B cell (primary cell): ENCODE data around the gene CCDC88B. TPM values are rescaled to one million over a fixed set of nuclear protein-coding genes. Genes with fewer than 3 reads are reported as not detected.

Experiments
- ATAC-seq: fragments of 200-7000 bp; cut with Tn5 transposase; one replicate; pipeline ENCODE4 v1.10.0; 2021; ENCODE audit warnings: low read depth, mild to moderate bottlenecking, moderate number of reproducible peaks, moderate library complexity
- CTCF ChIA-PET: fragments of 350-600 bp; sonication (Branson Sonifier 250); formaldehyde crosslinking; loops from one replicate; lab custom pipeline; 2021; ENCODE audit warnings: antibody characterized with exemption, inconsistent platforms; lab: Charles Lee
- POLR2A ChIA-PET: fragments of 350-600 bp; sonication (Branson Sonifier 250); formaldehyde crosslinking; loops from one replicate; lab custom pipeline; 2021; ENCODE audit warnings: antibody characterized with exemption; lab: Charles Lee
- DNase-seq: peaks from one replicate; pipeline ENCODE4 v3.0.0; 2013
- H2AFZ ChIP-seq: 2 replicates; pipeline ENCODE4 v1.6.1; 2012; ENCODE audit warnings: mild to moderate bottlenecking, low read depth, low read length; ENCODE audit not compliant: insufficient read depth, poor library complexity, severe bottlenecking
- H3K27ac ChIP-seq, 2 donors: 1 replicate in 1 of 2; 2 replicates in 1 of 2; pipeline ENCODE4 v1.5.1; 2012 to 2013; ENCODE audit warnings: low read length in 2 of 2, mild to moderate bottlenecking in 2 of 2, moderate library complexity in 1 of 2
- H3K27me3 ChIP-seq, 4 experiments: fragments of 200-600 bp in 1 of 4; sonication (generic) in 1 of 4; replicated peaks in 1 of 4; 1 replicate in 2 of 4; 2 replicates in 2 of 4; pipeline versions ENCODE4 v1.6.1 to v1.7.0; 2013 to 2016; ENCODE audit warnings: low read length in 3 of 4, mild to moderate bottlenecking in 2 of 4, mixed read lengths in 1 of 4, moderate library complexity in 1 of 4; ENCODE audit not compliant: insufficient read depth in 4 of 4, control insufficient read depth in 3 of 4; ENCODE audit errors: control extremely low read depth in 1 of 4
- H3K36me3 ChIP-seq, 2 experiments: replicated peaks in 1 of 2; 1 replicate in 1 of 2; 2 replicates in 1 of 2; pipeline versions ENCODE4 v1.6.1 to v1.7.1; 2013; ENCODE audit warnings: low read length in 1 of 2; ENCODE audit not compliant: insufficient read depth in 2 of 2, control insufficient read depth in 1 of 2; ENCODE audit errors: control extremely low read depth in 1 of 2, extremely low read depth in 1 of 2
- H3K4me1 ChIP-seq, 2 donors: fragments of 200-600 bp in 1 of 2; sonication (generic) in 1 of 2; 1 replicate in 1 of 2; 2 replicates in 1 of 2; pipeline versions ENCODE4 v1.5.1 to v1.6.1; 2013 to 2017; ENCODE audit warnings: low read length in 2 of 2; ENCODE audit not compliant: control insufficient read depth in 2 of 2, insufficient read depth in 2 of 2
- H3K4me2 ChIP-seq: replicated peaks from 2 replicates; pipeline ENCODE3; 2012; ENCODE audit warnings: mild to moderate bottlenecking, low read depth, low read length; ENCODE audit not compliant: poor library complexity, severe bottlenecking
- H3K4me3 ChIP-seq, 5 experiments: fragments of 200-600 bp in 1 of 5; sonication (generic) in 1 of 5; 1 replicate in 3 of 5; 2 replicates in 2 of 5; pipeline versions ENCODE4 v1.5.1 to v1.7.0; 2011 to 2016; ENCODE audit warnings: low read length in 4 of 5, mild to moderate bottlenecking in 4 of 5, low read depth in 2 of 5, control low read depth in 1 of 5, moderate library complexity in 1 of 5; ENCODE audit not compliant: insufficient read depth in 1 of 5; ENCODE audit errors: control extremely low read depth in 1 of 5, extremely low read depth in 1 of 5
- H3K79me2 ChIP-seq: fragments of 200-600 bp; sonication (generic); one replicate; pipeline ENCODE4 v1.6.0; 2016; ENCODE audit warnings: low read length; ENCODE audit not compliant: control insufficient read depth, insufficient read depth
- H3K9ac ChIP-seq: fragments of 200-600 bp; sonication (generic); 2 replicates; pipeline ENCODE4 v1.6.1; 2017; ENCODE audit warnings: mild to moderate bottlenecking, low read length, moderate library complexity
- H3K9me3 ChIP-seq, 3 donors: one replicate each; pipeline versions ENCODE4 v1.6.1 to v1.7.1; 2013; ENCODE audit warnings: low read length in 2 of 3; ENCODE audit not compliant: control insufficient read depth in 2 of 3, insufficient read depth in 1 of 3; ENCODE audit errors: control extremely low read depth in 1 of 3
- H4K20me1 ChIP-seq: 2 replicates; pipeline ENCODE4 v1.6.0; 2012; ENCODE audit warnings: mild to moderate bottlenecking, low read length; ENCODE audit not compliant: insufficient read depth, control insufficient read depth, poor library complexity, severe bottlenecking
- H3K27ac Mint-ChIP-seq: one replicate; pipeline ENCODE4 v1.8.0; 2021; ENCODE audit warnings: mixed read lengths
- H3K27me3 Mint-ChIP-seq: one replicate; pipeline ENCODE4 v1.8.0; 2021; ENCODE audit warnings: mixed read lengths
- H3K4me1 Mint-ChIP-seq: one replicate; pipeline ENCODE4 v1.8.0; 2021; ENCODE audit warnings: mixed read lengths
- H3K4me3 Mint-ChIP-seq: one replicate; pipeline ENCODE4 v1.8.0; 2021; ENCODE audit warnings: mixed read lengths
- H3K9me3 Mint-ChIP-seq: one replicate; pipeline ENCODE4 v1.8.0; 2022; ENCODE audit warnings: mixed read lengths; ENCODE audit not compliant: insufficient read depth
- EZH2 ChIP-seq: IDR thresholded peaks from 2 replicates; pipeline ENCODE4 v1.6.1; 2012; ENCODE audit warnings: borderline replicate concordance, low read depth, mild to moderate bottlenecking, moderate library complexity, low read length; ENCODE audit not compliant: insufficient read depth, poor library complexity, severe bottlenecking
- WGBS: methylation state at CpG from one replicate; pipeline ENCODE4 v1.1.5; 2013; ENCODE audit warnings: missing lambda C conversion rate; ENCODE audit not compliant: insufficient coverage; 5-methylcytosine and 5-hydroxymethylcytosine counted together
- intact Hi-C: fragments of 100-400 bp; cut with micrococcal nuclease; formaldehyde crosslinking; loops from one replicate; pipeline ENCODE4 v1.10.0; 2022
- polyA plus RNA-seq: library from polyadenylated mRNA; depleted of rRNA; stranded (reverse); fragments of >200 nt; gene quantifications from 2 replicates; pipeline ENCODE4 v1.2.3, GENCODE V29; 2012
- total RNA-seq, 2 donors: library from RNA; stranded (reverse); fragments of 120-200 nt in 1 of 2; gene quantifications; 1 replicate in 1 of 2; 2 replicates in 1 of 2; pipeline versions ENCODE4 v1.2.3 to v1.2.4, GENCODE V29; 2013 to 2022
- TF ChIP-seq, protein P1 (sequence below): fragments of 200-600 bp; IDR thresholded peaks from one replicate; pipeline ENCODE4 v1.8.0; 2022; ENCODE audit warnings: antibody characterized with exemption, mild to moderate bottlenecking

CCDC88B gene
- total and polyA plus RNA-seq, 2 donors (not counting 1 experiment from before 2014, with no cell fraction given): 172 to 208 TPM

DNA sequence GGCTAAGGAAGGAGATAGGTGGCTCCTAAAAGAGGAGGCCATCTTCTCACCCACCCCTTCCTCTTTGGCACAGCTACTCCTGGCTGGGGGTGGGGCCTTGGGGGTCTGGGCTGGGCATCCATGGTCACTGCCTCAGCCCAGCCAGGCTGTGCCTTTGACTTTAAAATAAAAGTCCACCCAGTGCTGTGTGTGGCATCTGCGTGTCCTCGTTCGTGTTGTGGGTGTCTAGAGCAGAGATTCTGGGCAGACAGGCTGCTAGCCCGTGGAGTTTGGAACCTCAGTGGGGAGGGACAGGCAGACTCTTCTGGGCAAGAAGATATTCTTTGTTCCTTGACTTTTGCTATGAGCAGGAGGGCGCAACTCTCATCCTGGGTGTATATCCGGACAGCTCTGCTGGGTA, 32.0 kb downstream of the CCDC88B start:
- peaks cover 6% of the 10 kb centered on the region for H3K4me1 Mint-ChIP-seq
- H3K27ac Mint-ChIP-seq: no peak overlapping the region
- Histone ChIP-seq H3K4me3 (no peak overlapping the region), H2AFZ (no peak overlapping the region), H3K27ac (no peak overlapping the region), H3K36me3 (peaks cover 0 to 18% of the 10 kb centered on the region in 2 experiments), H3K9me3 (no peaks in the 10 kb centered on the region), H3K79me2 (no peaks in the 10 kb centered on the region), H3K9ac (no peak overlapping the region), H3K27me3 (no peaks in the 10 kb centered on the region), H4K20me1 (no peaks in the 10 kb centered on the region), H3K4me1 (peaks cover 6 to 15% of the 10 kb centered on the region in 2 donors), H3K4me2 (no peak overlapping the region)
- no peaks in the 10 kb centered on the region for H3K27me3 Mint-ChIP-seq
- WGBS: 91% methylated on average over 5 of the region's 6 CpGs
- intact Hi-C loops: no loop called here
- no peak for ATAC-seq
- no peak for DNase-seq
- no peak for TF ChIP-seq EZH2
- TF ChIP-seq, protein P1, sequence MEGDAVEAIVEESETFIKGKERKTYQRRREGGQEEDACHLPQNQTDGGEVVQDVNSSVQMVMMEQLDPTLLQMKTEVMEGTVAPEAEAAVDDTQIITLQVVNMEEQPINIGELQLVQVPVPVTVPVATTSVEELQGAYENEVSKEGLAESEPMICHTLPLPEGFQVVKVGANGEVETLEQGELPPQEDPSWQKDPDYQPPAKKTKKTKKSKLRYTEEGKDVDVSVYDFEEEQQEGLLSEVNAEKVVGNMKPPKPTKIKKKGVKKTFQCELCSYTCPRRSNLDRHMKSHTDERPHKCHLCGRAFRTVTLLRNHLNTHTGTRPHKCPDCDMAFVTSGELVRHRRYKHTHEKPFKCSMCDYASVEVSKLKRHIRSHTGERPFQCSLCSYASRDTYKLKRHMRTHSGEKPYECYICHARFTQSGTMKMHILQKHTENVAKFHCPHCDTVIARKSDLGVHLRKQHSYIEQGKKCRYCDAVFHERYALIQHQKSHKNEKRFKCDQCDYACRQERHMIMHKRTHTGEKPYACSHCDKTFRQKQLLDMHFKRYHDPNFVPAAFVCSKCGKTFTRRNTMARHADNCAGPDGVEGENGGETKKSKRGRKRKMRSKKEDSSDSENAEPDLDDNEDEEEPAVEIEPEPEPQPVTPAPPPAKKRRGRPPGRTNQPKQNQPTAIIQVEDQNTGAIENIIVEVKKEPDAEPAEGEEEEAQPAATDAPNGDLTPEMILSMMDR: no peak
- no peak overlapping the region for H3K4me3 Mint-ChIP-seq
- CTCF ChIA-PET: interaction anchor here (1.9 kb wide), 1 partner anchor 17 kb away, joined by 6 read pairs; no protein-coding TSS in a partner anchor
- POLR2A ChIA-PET: no interaction called here
- H3K9me3 Mint-ChIP-seq: no peaks in the 10 kb centered on the region

DNA sequence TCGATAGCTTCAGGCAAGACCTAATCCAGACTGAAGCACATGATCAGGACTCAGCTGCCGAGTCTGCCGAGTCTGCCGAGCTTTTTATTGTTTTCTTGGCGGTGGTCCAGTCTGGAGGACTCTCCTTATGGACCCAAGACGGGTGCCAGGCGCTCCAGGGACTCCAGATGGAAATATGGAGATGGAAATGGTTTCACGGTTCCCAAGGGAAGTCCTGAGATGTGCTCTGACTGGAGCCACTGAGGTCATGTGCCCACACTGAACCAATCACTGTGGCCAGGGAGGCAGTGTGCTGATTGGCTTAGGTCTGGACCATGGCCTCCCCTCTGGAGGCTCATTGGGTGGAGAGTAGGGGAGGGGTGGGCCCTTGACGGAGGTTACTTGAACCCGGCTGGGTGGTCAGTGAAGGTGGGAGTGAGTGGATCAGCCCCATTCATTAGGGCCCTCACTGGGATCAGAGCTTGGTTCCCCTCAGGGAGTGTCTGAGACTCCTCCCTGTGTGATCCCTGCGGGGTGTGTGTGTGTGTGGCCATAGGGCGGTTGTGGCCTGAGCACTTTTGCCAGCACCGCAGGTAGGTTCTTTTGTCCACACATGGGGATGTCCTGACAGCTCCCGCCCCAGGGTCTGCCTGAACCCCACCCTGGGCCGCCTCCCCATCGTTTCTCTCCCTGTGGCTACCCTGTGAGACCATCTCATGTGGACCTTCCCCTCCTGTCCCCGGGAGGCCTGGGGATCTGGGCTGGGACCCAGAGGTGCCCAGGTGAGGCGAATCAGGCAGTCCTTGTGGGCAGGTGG, 33.0 kb downstream of the CCDC88B start:
- peaks cover 6 to 15% of the 10 kb centered on the region in 2 donors for H3K4me1 ChIP-seq
- no peak overlapping the region for H3K4me3 ChIP-seq
- Mint-ChIP-seq H3K9me3 (no peaks in the 10 kb centered on the region), H3K4me1 (peaks cover 6% of the 10 kb centered on the region), H3K27ac (no peak overlapping the region), H3K27me3 (no peaks in the 10 kb centered on the region), H3K4me3 (no peak overlapping the region)
- POLR2A ChIA-PET: no interaction called here
- DNase-seq (no peak), ATAC-seq (no peak)
- TF ChIP-seq EZH2: no peak
- TF ChIP-seq, protein P1: no peak
- H4K20me1 ChIP-seq: no peaks in the 10 kb centered on the region
- intact Hi-C loops: no loop called here
- no peaks in the 10 kb centered on the region for H3K9me3 ChIP-seq
- H3K27ac ChIP-seq: no peak overlapping the region
- H3K36me3 ChIP-seq: peaks cover 0 to 10% of the 10 kb centered on the region in 2 experiments
- no peak overlapping the region for H3K9ac ChIP-seq
- H3K79me2 ChIP-seq: no peaks in the 10 kb centered on the region
- peak overlapping the region; percentile 41 for H3K4me2 ChIP-seq
- WGBS: 87% methylated on average over 18 of the region's 18 CpGs
- no peaks in the 10 kb centered on the region for H3K27me3 ChIP-seq
- H2AFZ ChIP-seq: no peak overlapping the region
- CTCF ChIA-PET: interaction anchor here (0.6 to 1.9 kb wide), 3 partner anchors 18 to 76 kb away, joined by 3 to 6 read pairs (median 3); no protein-coding TSS in a partner anchor
